ENCODE measurements around the gene PHF14. TPM values are rescaled to one million over a fixed set of nuclear protein-coding genes. Genes with fewer than 3 reads are reported as not detected.

Gene PHF14
- total and polyA plus RNA-seq, 2 donors (not counting 3 experiments of a cell fraction or from before 2014, with no cell fraction given) = 8.8 to 43.4 TPM

DNA sequence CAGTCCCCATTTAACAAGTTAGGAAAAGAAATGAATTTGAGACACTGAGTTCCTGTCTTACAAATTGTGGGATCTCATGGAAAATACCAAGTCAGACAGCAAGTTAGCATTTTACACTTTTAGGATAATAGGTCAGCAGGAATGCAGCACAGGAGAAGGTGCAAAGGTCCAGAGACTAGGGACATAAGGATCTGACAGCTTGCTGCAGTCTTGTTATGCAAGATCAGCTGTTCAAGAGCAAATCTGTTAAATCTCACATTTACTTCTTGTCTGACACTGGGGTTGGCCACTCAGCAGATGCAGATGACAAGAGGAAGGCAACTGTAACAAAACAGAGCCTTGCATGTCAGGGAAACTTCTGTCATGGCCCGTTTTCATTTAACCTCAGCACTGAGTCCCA, 239.6 kb downstream of the PHF14 start:
- ChIA-PET POLR2A (no interaction called here), CTCF (interaction anchor here (1.6 kb wide), 1 partner anchor 46 kb away, joined by 3 read pairs; no protein-coding TSS in a partner anchor)
- H3K9me1 ChIP-seq (replicated peaks; ENCODE audit: control insufficient read depth, extremely low read depth, insufficient read depth, low read length) = no peaks in the 10 kb centered on the region
- no peak overlapping the region for H2AFZ ChIP-seq (ENCODE audit: low read depth, low read length)
- H3K4me3 ChIP-seq (replicated peaks in 1 of 3; ENCODE audit: insufficient read depth in 1 of 3, low read depth in 1 of 3, low read length in 3 of 3) = no peak overlapping the region
- H3K9me3 ChIP-seq (replicated peaks; ENCODE audit: control insufficient read depth, insufficient read depth, low read length) = no peaks in the 10 kb centered on the region
- dilution Hi-C loops (cut with MboI; ENCODE audit: extremely low pct_ligation_motif_present, low sequenced_read_pairs) = no loop called here
- intact Hi-C loops (cut with micrococcal nuclease) = loop anchor here (5.0 kb wide), 1 partner anchor 129 kb away; no protein-coding TSS in a partner anchor
- H3K27me3 ChIP-seq (ENCODE audit: control insufficient read depth in 2 of 2, insufficient read depth in 2 of 2, low read length in 2 of 2) = no peaks in the 10 kb centered on the region
- no peaks in the 10 kb centered on the region for H3K4me1 ChIP-seq (ENCODE audit: control insufficient read depth, extremely low read depth, insufficient read depth, low read length)
- no peak for FAIRE-seq
- BruUV-seq (replicated peaks) = no TSS peak
- H3K4me2 ChIP-seq (ENCODE audit: insufficient read depth, low read length) = no peak overlapping the region
- no peaks in the 10 kb centered on the region for H4K20me1 ChIP-seq (replicated peaks; ENCODE audit: control insufficient read depth, extremely low read depth, insufficient read depth, low read length)
- no peak for DNase-seq (ENCODE audit: low read depth, low spot score)
- no peaks in the 10 kb centered on the region for H3K36me3 ChIP-seq (ENCODE audit: control insufficient read depth in 2 of 2, extremely low read depth in 1 of 2, insufficient read depth in 2 of 2, low read length in 2 of 2)
- H3K9ac ChIP-seq (replicated peaks; ENCODE audit: extremely low read depth, insufficient read depth, low read length) = no peak overlapping the region
- H3K79me2 ChIP-seq (ENCODE audit: control insufficient read depth, insufficient read depth, low read length) = no peaks in the 10 kb centered on the region
- no peak overlapping the region for H3K27ac ChIP-seq (ENCODE audit: insufficient read depth, low read depth, low read length)
- no peak for TF ChIP-seq MAX (IDR thresholded peaks at IDR 0.05; ENCODE audit: insufficient read depth, insufficient read length)
- TF ChIP-seq, protein P1, sequence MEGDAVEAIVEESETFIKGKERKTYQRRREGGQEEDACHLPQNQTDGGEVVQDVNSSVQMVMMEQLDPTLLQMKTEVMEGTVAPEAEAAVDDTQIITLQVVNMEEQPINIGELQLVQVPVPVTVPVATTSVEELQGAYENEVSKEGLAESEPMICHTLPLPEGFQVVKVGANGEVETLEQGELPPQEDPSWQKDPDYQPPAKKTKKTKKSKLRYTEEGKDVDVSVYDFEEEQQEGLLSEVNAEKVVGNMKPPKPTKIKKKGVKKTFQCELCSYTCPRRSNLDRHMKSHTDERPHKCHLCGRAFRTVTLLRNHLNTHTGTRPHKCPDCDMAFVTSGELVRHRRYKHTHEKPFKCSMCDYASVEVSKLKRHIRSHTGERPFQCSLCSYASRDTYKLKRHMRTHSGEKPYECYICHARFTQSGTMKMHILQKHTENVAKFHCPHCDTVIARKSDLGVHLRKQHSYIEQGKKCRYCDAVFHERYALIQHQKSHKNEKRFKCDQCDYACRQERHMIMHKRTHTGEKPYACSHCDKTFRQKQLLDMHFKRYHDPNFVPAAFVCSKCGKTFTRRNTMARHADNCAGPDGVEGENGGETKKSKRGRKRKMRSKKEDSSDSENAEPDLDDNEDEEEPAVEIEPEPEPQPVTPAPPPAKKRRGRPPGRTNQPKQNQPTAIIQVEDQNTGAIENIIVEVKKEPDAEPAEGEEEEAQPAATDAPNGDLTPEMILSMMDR (IDR thresholded peaks at IDR 0.05; ENCODE audit: extremely low read depth in 1 of 2, insufficient read depth in 1 of 2, low read depth in 1 of 2, low read length in 2 of 2) = no peak
- no peak for TF ChIP-seq EZH2 (IDR thresholded peaks at IDR 0.05; ENCODE audit: borderline replicate concordance, low read depth, low read length, severe bottlenecking)
- no peak for TF ChIP-seq POLR2AphosphoS5 (IDR thresholded peaks at IDR 0.05; ENCODE audit: insufficient read depth, low read depth, low read length)

- no peaks in the 10 kb centered on the region for H3K36me3 ChIP-seq (ENCODE audit: control insufficient read depth in 2 of 2, extremely low read depth in 1 of 2, insufficient read depth in 2 of 2, low read length in 2 of 2)
- dilution Hi-C loops (cut with MboI; ENCODE audit: extremely low pct_ligation_motif_present, low sequenced_read_pairs) = no loop called here
- no TSS peak for BruUV-seq (replicated peaks)
These were observed 242.6 kb downstream of the PHF14 start for GRCh38 chr7:11216276-11216675.

More at GRCh38 chr7:11216276-11216675, 242.6 kb downstream of the PHF14 start:
- H2AFZ ChIP-seq (ENCODE audit: low read depth, low read length) = no peak overlapping the region
- TF ChIP-seq POLR2A (IDR thresholded peaks at IDR 0.05; ENCODE audit: low read depth, low read length) (no peak), GATA2 (IDR thresholded peaks at IDR 0.05; ENCODE audit: insufficient read depth, insufficient read length, low read depth, low read length) (no peak), MYC (IDR thresholded peaks at IDR 0.05; ENCODE audit: low read depth, low read length) (no peak)
- intact Hi-C loops (cut with micrococcal nuclease) = no loop called here
- no peaks in the 10 kb centered on the region for H3K9me3 ChIP-seq (replicated peaks; ENCODE audit: control insufficient read depth, insufficient read depth, low read length)
- H3K9ac ChIP-seq (replicated peaks; ENCODE audit: extremely low read depth, insufficient read depth, low read length) = no peak overlapping the region
- H3K9me1 ChIP-seq (replicated peaks; ENCODE audit: control insufficient read depth, extremely low read depth, insufficient read depth, low read length) = no peaks in the 10 kb centered on the region
- H3K27ac ChIP-seq (ENCODE audit: insufficient read depth, low read depth, low read length) = no peak overlapping the region
- H3K79me2 ChIP-seq (ENCODE audit: control insufficient read depth, insufficient read depth, low read length) = no peaks in the 10 kb centered on the region
- no peaks in the 10 kb centered on the region for H3K27me3 ChIP-seq (ENCODE audit: control insufficient read depth in 2 of 2, insufficient read depth in 2 of 2, low read length in 2 of 2)
- CTCF ChIA-PET = no interaction called here
- H3K4me2 ChIP-seq (ENCODE audit: insufficient read depth, low read length) = no peak overlapping the region
- no peak overlapping the region for H3K4me3 ChIP-seq (replicated peaks in 1 of 3; ENCODE audit: insufficient read depth in 1 of 3, low read depth in 1 of 3, low read length in 3 of 3)
- POLR2A ChIA-PET = interaction anchor here (0.6 kb wide), 1 partner anchor 190 kb away, joined by 3 read pairs; no protein-coding TSS in a partner anchor
- no peaks in the 10 kb centered on the region for H4K20me1 ChIP-seq (replicated peaks; ENCODE audit: control insufficient read depth, extremely low read depth, insufficient read depth, low read length)
- no peak for FAIRE-seq
- H3K4me1 ChIP-seq (ENCODE audit: control insufficient read depth, extremely low read depth, insufficient read depth, low read length) = no peaks in the 10 kb centered on the region
- DNase-seq (ENCODE audit: low read depth, low spot score) = no peak
